Transverse colon (tissue), 4 donors: ENCODE measurements around the gene SLC39A8.

Experiments used
- POLR2A ChIP-seq: fragments of 450-650 bp; IDR thresholded peaks from one replicate; pipeline ENCODE4 v1.6.1; 2016; ENCODE audit warnings: antibody characterized with exemption, mild to moderate bottlenecking, moderate library complexity
- POLR2AphosphoS5 ChIP-seq, 3 donors: sonication (generic); formaldehyde crosslinking; IDR thresholded peaks; one replicate each; pipeline ENCODE4 v1.6.1; 2016; ENCODE audit warnings: antibody characterized with exemption in 3 of 3
- TF ChIP-seq, protein P1 (sequence below), 5 experiments: fragments of 200-600 bp in 3 of 5; fragments of 450-650 bp in 2 of 5; sonication (generic) in 3 of 5; IDR thresholded peaks; 1 replicate in 2 of 5; 2 replicates in 3 of 5; pipeline ENCODE4 v1.5.1; 2016 to 2017; ENCODE audit warnings: antibody characterized with exemption in 5 of 5, inconsistent platforms in 3 of 5, mild to moderate bottlenecking in 2 of 5, moderate library complexity in 1 of 5

DNA sequence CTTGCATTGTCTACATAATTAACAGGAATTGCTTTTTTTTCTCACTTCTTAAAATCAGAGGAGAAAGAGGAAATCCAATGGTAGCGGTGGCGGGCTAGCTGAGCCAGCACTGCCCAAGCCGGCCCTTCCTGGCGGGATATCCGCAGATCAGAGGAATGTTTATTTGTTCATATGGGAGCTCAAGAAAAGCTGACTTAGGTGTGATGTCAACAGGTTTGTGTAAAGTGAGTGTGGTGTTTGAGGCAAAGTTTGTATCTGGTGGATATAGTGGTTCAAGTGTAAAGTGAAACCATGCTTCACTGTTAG is 466 bp upstream of the SLC39A8 start:
- TF ChIP-seq POLR2A (no peak), POLR2AphosphoS5 (IDR thresholded peaks at IDR 0.05) (no peak)
- TF ChIP-seq, protein P1, sequence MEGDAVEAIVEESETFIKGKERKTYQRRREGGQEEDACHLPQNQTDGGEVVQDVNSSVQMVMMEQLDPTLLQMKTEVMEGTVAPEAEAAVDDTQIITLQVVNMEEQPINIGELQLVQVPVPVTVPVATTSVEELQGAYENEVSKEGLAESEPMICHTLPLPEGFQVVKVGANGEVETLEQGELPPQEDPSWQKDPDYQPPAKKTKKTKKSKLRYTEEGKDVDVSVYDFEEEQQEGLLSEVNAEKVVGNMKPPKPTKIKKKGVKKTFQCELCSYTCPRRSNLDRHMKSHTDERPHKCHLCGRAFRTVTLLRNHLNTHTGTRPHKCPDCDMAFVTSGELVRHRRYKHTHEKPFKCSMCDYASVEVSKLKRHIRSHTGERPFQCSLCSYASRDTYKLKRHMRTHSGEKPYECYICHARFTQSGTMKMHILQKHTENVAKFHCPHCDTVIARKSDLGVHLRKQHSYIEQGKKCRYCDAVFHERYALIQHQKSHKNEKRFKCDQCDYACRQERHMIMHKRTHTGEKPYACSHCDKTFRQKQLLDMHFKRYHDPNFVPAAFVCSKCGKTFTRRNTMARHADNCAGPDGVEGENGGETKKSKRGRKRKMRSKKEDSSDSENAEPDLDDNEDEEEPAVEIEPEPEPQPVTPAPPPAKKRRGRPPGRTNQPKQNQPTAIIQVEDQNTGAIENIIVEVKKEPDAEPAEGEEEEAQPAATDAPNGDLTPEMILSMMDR (IDR thresholded peaks at IDR 0.05), result peak in 1 of 5 experiments; percentile 7
